Measurements from ENCODE around the gene HOXD11. TPM values are rescaled to one million over a fixed set of nuclear protein-coding genes. Genes with fewer than 3 reads are reported as not detected.

Gene HOXD11
- total and polyA plus RNA-seq, 2 donors (not counting 3 experiments of a cell fraction or from before 2014, with no cell fraction given) = not detected

GRCh38 chr2:176145085-176145969, 38.2 kb downstream of the HOXD11 start:
- Histone ChIP-seq H3K9me3 (replicated peaks; ENCODE audit: control insufficient read depth, insufficient read depth, low read length) (no peaks in the 10 kb centered on the region), H3K4me1 (ENCODE audit: control insufficient read depth, extremely low read depth, insufficient read depth, low read length) (peaks cover 5% of the 10 kb centered on the region), H3K9me1 (replicated peaks; ENCODE audit: control insufficient read depth, extremely low read depth, insufficient read depth, low read length) (no peaks in the 10 kb centered on the region), H2AFZ (ENCODE audit: low read depth, low read length) (no peak overlapping the region), H3K27me3 (ENCODE audit: control insufficient read depth in 2 of 2, insufficient read depth in 2 of 2, low read length in 2 of 2) (no peaks in the 10 kb centered on the region), H3K4me3 (replicated peaks in 1 of 3; ENCODE audit: insufficient read depth in 1 of 3, low read depth in 1 of 3, low read length in 3 of 3) (no peak overlapping the region), H3K9ac (replicated peaks; ENCODE audit: extremely low read depth, insufficient read depth, low read length) (no peak overlapping the region), H3K36me3 (ENCODE audit: control insufficient read depth in 2 of 2, extremely low read depth in 1 of 2, insufficient read depth in 2 of 2, low read length in 2 of 2) (peaks cover 0 to 4% of the 10 kb centered on the region in 2 experiments), H3K79me2 (ENCODE audit: control insufficient read depth, insufficient read depth, low read length) (peaks cover 73% of the 10 kb centered on the region), H3K4me2 (ENCODE audit: insufficient read depth, low read length) (no peak overlapping the region), H4K20me1 (replicated peaks; ENCODE audit: control insufficient read depth, extremely low read depth, insufficient read depth, low read length) (no peaks in the 10 kb centered on the region), H3K27ac (ENCODE audit: insufficient read depth, low read depth, low read length) (no peak overlapping the region)
- no peak for DNase-seq (ENCODE audit: low read depth, low spot score)
- intact Hi-C loops (cut with micrococcal nuclease) = no loop called here
- CTCF ChIA-PET = interaction anchor here (0.8 to 9.3 kb wide), 4 partner anchors 10 to 435 kb away, joined by 3 to 338 read pairs (median 6); no protein-coding TSS in a partner anchor
- no TSS peak for BruUV-seq (replicated peaks)
- POLR2A ChIA-PET = no interaction called here
- no peak for FAIRE-seq
- TF ChIP-seq MYC (IDR thresholded peaks at IDR 0.05; ENCODE audit: low read depth, low read length) = no peak
- TF ChIP-seq CTCF (IDR thresholded peaks at IDR 0.05; ENCODE audit: extremely low read depth in 1 of 2, insufficient read depth in 1 of 2, low read depth in 1 of 2, low read length in 2 of 2) = no peak
- TF ChIP-seq GATA2 (IDR thresholded peaks at IDR 0.05; ENCODE audit: insufficient read depth, insufficient read length, low read depth, low read length) = no peak
- TF ChIP-seq EZH2 (IDR thresholded peaks at IDR 0.05; ENCODE audit: borderline replicate concordance, low read depth, low read length, severe bottlenecking) = no peak
- TF ChIP-seq JUN (IDR thresholded peaks at IDR 0.05; ENCODE audit: borderline replicate concordance, insufficient read depth, insufficient read length, low read depth) = no peak
- TF ChIP-seq MAX (IDR thresholded peaks at IDR 0.05; ENCODE audit: insufficient read depth, insufficient read length) = no peak
- no peak for TF ChIP-seq FOS (IDR thresholded peaks at IDR 0.05; ENCODE audit: borderline replicate concordance, insufficient read depth, low read length)
- TF ChIP-seq POLR2AphosphoS5 (IDR thresholded peaks at IDR 0.05; ENCODE audit: insufficient read depth, low read depth, low read length) = no peak
- no peak for TF ChIP-seq POLR2A (IDR thresholded peaks at IDR 0.05; ENCODE audit: low read depth, low read length)
- dilution Hi-C loops (cut with MboI; ENCODE audit: extremely low pct_ligation_motif_present, low sequenced_read_pairs) = loop anchor here (25.0 kb wide), 1 partner anchor 492 kb away; no protein-coding TSS in a partner anchor

Measured in endothelial cell of umbilical vein (primary cell).